ENCODE results near the gene CCR3.

The CCR3 gene

GRCh38 chr3:46221938-46222337 lies 20.3 kb upstream of the CCR3 start:
- DNase-seq, result no peak

GRCh38 chr3:46222435-46223161 lies 19.7 kb upstream of the CCR3 start:
- no peak for DNase-seq

GRCh38 chr3:46228260-46229242 lies 13.7 kb upstream of the CCR3 start:
- no peak for DNase-seq

GRCh38 chr3:46231323-46231722 lies 10.9 kb upstream of the CCR3 start:
- DNase-seq, result no peak

DNA sequence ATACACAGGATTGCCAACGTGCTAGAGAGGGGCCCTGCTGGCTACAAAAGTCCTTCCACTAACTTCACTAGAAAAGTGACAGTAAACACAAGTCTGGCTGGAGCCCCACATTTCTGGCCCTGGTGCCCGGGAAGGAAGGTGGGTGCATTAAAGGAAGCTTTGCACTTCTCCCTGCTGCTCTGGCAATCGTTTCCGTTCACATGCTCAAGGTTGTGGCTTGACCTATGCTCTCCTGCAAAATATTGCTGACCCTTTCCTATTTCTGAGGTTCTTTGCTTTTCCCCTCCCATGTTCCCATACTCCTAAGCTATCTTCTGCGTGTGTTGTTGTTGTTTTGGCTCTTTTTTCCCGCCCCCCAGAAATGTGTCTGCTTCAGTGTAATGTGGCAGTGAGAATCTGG lies 9.1 kb upstream of the CCR3 start:
- no peak for DNase-seq

- DNase-seq, result no peak
Observed at GRCh38 chr3:46235425-46235824, 6.8 kb upstream of the CCR3 start.

DNA sequence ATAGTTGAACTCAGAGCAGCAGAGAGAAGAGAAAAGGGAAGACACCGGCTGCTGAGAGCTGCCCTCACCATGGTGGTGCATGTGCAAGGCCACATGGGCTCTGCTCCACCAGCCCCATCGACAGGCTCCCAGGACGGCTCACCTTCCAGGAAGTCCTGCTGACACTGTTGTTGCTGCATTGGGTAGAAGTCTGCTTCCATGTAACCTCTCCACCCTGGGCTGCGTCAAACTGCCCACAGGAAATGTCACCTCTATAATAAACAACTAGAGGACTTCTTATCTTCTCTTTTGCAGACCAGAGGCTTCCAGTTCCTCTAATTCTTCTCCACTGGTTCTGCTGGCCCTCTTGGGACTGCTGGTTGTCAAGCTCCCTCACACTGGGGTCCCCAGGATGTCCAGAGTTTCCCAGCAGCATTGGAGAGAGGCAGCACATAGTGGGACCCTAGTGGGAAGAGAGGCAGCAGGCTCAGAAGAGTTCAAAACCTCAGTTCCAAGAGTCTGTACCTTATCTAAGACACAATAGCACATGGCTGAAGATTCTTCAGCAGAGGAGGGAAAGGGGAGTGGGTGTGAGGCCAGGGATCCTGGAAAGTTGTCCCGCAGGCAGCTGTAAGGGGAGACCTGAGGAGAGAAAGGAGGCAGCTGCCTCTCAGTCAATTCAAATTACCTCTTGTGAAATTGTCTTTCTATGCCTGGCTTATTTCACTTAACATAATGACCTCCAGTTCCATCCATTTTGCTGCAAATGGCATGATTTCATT lies 5.8 kb upstream of the CCR3 start:
- no peak for DNase-seq

GRCh38 chr3:46238386-46238785 lies 3.9 kb upstream of the CCR3 start:
- DNase-seq, result no peak

GRCh38 chr3:46239301-46239938 lies 2.8 kb upstream of the CCR3 start:
- DNase-seq, result no peak

DNA sequence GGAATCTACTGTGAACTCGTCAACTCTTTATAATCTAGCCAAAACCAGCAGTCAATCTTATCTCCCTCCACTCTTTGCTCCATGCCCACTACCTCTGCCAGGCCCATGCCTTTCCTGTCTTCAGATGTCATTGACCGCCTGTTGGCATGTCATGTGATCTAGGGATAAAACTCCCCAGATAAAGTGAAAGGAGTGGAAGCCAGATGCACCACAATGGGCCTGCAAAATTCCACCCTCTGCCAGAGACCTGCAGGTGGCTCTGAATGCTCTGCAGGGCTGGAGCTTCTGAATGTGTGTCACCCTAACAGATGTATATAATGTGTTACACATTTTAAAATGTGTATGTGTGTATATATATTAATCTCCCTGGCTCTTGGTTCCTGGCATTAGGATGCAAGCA lies 2.3 kb upstream of the CCR3 start:
- no peak for DNase-seq

DNA sequence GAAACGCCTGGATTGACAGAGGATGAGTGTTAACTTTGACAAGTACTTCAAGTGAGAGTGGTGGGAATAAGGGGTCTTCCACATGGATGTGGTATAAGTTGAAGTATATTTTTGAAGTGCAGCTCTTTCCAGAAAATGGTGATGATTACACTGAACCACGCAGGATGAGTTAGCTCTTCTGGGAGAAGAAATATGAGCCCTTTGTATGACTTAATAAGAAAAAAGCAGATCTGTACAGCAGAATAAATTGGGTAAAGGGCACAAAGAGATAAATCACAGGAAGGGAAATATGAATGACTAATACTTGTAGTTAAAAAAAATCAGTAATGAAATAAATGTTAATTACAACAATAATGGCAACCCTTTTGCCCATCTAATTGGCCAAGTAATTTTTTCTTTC lies 1.3 kb downstream of the CCR3 start:
- DNase-seq, result no peak

DNA sequence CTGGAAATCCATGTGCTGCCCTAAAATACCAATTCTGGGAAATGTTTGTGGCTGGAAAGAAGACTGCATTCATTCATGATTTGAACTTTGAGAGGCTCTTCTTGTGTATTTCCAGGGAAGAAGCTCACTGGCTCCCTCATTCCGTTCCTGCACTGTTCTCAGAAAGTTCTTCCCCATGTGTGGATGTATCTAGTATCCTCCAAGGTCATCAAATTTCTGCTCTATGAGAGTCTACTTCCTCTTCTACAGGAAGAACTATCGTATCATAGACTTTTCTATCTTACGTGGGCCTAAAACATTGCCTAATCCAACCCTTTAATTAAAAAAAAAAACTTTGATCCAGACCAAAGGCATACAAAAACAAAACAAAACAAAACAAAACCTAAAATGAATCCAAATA lies 2.9 kb downstream of the CCR3 start:
- DNase-seq, result no peak

DNA sequence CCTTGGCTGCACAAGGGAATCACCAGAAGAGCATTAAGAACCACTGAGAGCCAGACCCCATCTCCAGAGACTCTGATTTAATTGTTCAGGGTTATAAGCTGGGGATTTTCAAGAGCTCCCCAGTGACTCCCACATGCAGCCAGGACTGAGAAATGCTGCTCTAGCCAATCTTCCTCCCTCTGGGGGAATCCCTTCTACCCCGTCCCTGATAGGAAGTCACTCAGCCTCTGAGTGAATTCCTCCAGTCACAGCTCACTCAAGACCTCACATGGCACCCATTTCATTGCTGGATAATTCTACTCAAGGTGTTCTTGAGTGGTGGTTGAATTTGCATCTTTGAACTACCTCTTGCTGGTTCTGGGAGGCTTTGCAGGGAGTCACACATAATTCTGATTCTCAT lies 10.7 kb downstream of the CCR3 start:
- DNase-seq, result no peak

- no peak for DNase-seq
Observed at GRCh38 chr3:46258525-46258924, 16.3 kb downstream of the CCR3 start.

GRCh38 chr3:46261926-46262594 lies 19.8 kb downstream of the CCR3 start:
- no peak for DNase-seq

DNA sequence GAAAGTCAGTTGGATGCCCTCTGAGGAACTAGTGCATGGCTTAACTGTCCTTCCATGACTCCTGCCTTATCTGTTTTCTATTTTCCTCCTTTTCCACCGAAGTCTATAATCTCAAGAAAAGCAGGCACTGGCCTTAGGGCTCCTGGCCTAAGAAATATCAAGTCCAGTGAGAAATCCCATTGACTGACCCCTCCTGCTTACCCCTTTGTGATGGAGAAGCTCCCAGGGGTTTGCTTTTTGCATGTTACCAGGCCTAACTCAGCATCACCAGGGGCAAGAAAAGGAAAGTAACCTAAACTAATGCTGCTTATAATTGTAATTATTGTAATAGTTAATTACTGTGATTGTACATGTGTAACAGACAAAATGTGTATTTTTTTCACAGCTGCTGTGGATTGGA lies 21.7 kb downstream of the CCR3 start:
- no peak for DNase-seq

GRCh38 chr3:46266598-46266997 lies 24.3 kb downstream of the CCR3 start:
- DNase-seq, result no peak

GRCh38 chr3:46269556-46269955 lies 27.3 kb downstream of the CCR3 start:
- DNase-seq, result no peak

DNA sequence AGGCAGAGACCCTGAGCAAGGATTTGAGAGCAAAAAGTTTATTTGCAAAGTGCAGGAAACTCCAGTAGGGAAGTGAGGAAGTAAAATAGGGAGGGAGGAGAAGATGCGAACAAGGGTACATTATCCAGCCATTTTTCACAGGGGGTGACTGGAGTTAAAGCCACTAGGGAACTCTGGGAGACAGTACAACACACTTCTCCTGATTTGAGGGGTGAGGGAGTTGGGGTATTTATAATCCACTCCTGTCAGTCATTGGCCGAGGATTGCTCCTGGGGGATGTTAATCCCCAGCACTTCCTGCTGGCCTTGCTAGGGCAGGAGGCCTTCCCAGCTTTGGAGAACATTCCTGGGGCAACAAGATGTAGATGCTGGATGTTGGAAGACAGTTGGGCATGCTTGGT lies 28.2 kb downstream of the CCR3 start:
- DNase-seq, result no peak

- no peak for DNase-seq
Observed at GRCh38 chr3:46271209-46271745, 29.0 kb downstream of the CCR3 start.

DNA sequence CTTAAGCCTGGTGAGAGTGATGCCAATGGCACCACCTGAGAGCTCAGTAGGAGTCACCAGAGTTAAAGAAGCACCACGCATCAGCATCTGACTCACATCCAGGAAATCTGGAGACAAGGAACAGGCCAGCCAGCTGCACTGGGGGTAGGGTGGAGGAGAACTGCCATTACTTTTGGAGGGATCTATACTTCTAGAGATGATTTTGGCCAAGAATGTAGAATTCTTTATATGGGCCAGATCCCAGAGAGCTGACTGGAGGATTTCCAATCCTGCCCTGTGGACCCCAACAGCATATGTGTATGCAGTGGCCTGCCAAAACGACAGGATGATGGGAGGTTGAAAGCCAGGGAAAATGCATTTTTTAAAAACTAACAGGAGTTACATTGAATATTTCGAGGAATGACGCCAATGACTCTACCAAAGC lies 29.8 kb downstream of the CCR3 start:
- no peak for DNase-seq

DNA sequence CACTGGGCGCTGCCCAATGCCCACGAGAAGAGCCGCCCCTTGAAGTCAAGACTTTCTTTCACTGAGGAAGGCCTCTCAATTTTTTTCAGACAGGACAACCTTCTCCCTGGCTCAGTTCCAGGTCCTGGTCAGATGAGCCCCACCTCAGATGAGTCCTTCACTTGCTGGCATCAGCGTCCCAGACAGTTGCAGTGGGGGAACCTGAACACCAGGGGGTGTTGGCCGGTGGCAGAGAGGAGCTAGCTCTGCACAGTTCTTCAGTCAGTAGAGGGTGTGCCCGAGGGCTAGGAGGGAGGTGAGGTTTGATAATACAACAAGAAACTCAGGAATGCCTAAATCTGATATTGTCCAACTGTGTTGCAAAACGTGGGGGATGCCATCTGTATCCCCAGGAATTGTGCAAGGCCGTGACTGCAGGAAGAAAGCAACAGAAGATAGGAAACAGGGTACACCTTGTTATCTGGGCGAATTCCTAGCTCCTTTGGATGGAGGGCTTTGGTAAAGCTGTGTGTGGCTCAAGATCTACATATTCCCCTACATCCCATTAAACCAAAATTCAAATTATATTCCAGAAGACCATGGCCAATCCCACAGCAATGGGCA lies 34.3 kb downstream of the CCR3 start:
- DNase-seq, result no peak
